ENCODE results near the gene DOK3. TPM values are rescaled to one million over a fixed set of nuclear protein-coding genes. Genes with fewer than 3 reads are reported as not detected.

The DOK3 gene
- polyA plus RNA-seq, 1 experiment, result 0.50 TPM

DNA sequence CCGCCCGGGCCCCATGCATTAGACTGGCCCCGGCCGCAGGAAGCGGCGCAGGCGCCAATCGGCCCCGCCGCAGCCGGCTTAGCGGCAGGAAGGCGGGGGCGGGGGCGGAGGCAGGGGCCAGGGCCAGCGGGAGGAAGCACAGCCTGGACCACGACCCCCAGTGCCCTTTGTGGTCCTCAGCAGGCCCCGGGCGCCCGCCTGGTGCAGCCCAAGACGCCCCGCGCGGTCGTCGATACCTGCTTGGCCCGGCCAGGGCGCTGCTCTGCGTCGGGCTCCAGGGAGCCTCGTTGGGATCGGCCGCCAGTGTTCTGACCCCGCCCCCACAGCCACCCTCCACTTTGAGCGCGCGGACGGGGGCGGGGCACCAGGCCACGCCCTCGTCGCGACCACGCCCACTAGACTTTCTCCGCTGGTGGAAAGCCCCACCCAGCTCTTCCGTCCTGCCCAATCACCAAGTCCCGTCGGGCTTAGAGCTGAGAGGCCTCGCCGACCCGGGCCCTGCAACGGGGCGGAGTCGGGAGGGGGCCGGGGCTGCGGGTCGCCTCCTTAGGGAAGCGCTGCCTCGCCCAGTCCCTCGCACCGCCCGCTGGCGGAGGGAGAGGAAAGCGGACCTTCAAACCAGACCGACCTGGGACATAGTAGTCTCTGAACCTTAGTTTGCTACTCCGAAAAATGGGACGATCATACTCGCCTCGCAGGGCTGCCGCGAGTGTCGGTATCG lies 12.2 kb downstream of the DOK3 start, which contains the start of gene PDLIM7:
Gene PDLIM7, minus strand, starts transcription at position 313 of the 721 bp plus-strand sequence. CDS start 1,092 bp downstream, outside the sequence.
- H3K4me3 ChIP-seq (ENCODE audit: low read depth, low read length), result peak within 1 kb of the TSS; percentile 95
- peak within 1 kb of the TSS; percentile 99 for H3K27ac ChIP-seq (ENCODE audit: low read depth, low read length)
- POLR2A ChIA-PET, result interaction anchor here (0.6 to 12.1 kb wide), 25 partner anchors 10 to 185 kb away, joined by 3 to 230 read pairs (median 4); partner anchors contain the start of genes B4GALT7, DBN1, DDX41 and FAM193B
- no peaks in the 10 kb centered on the region for H3K27me3 ChIP-seq (ENCODE audit: control insufficient read depth, insufficient read depth, low read length)
- peak; percentile 95 for DNase-seq (ENCODE audit: low read depth, low spot score)
- H3K9me3 ChIP-seq (ENCODE audit: control insufficient read depth, insufficient read depth, low read length), result no peaks in the 10 kb centered on the region; the same call in 1 of the 2 replicates
- TF ChIP-seq, protein P1, sequence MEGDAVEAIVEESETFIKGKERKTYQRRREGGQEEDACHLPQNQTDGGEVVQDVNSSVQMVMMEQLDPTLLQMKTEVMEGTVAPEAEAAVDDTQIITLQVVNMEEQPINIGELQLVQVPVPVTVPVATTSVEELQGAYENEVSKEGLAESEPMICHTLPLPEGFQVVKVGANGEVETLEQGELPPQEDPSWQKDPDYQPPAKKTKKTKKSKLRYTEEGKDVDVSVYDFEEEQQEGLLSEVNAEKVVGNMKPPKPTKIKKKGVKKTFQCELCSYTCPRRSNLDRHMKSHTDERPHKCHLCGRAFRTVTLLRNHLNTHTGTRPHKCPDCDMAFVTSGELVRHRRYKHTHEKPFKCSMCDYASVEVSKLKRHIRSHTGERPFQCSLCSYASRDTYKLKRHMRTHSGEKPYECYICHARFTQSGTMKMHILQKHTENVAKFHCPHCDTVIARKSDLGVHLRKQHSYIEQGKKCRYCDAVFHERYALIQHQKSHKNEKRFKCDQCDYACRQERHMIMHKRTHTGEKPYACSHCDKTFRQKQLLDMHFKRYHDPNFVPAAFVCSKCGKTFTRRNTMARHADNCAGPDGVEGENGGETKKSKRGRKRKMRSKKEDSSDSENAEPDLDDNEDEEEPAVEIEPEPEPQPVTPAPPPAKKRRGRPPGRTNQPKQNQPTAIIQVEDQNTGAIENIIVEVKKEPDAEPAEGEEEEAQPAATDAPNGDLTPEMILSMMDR (IDR thresholded peaks at IDR 0.05; ENCODE audit: low read depth, low read length), result peak; percentile 15; the same call in 1 of the 2 replicates
- CTCF ChIA-PET, result interaction anchor here (0.6 to 2.4 kb wide), 3 partner anchors 40 to 141 kb away, joined by 4 to 8 read pairs (median 4); no protein-coding TSS in a partner anchor

DNA sequence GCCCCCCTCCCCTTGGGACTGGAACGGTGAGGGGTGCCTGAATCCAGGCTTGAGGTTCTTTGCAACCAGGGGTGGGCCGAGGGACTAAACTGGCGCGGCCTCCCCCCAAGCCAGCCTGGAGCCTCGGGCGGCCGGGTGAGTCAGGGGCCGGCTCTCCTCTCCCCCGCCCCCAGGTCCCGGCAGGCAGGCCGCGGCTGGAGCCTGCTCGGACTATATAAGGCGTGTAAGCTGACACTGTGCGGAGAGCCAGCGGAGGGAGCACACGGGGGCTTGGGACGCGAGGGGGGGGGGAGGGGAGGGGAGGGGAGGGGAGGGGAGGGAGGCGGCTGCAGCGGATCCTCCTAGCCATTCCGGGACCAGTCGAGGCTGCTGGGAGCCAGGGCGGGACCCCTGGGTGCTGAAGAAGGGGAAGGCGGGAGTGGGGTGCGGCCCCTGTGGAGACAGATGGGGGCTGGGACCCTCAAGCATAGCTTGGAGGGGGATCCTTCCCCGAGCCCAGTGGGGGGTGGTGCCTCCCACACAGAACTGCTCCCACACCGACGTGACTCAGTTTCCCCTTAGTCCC lies 12.8 kb downstream of the DOK3 start:
- DNase-seq (ENCODE audit: low read depth, low spot score), result peak; percentile 92
- TF ChIP-seq, protein P1 (IDR thresholded peaks at IDR 0.05; ENCODE audit: low read depth, low read length), result no peak
- CTCF ChIA-PET, result interaction anchor here (0.6 to 2.4 kb wide), 4 partner anchors 40 to 140 kb away, joined by 4 to 10 read pairs (median 6); no protein-coding TSS in a partner anchor
- H3K9me3 ChIP-seq (ENCODE audit: control insufficient read depth, insufficient read depth, low read length), result no peaks in the 10 kb centered on the region; the same call in 1 of the 2 replicates
- no peaks in the 10 kb centered on the region for H3K27me3 ChIP-seq (ENCODE audit: control insufficient read depth, insufficient read depth, low read length)
- peak overlapping the region; percentile 99 for H3K27ac ChIP-seq (ENCODE audit: low read depth, low read length)
- POLR2A ChIA-PET, result interaction anchor here (0.9 to 12.1 kb wide), 20 partner anchors 10 to 118 kb away, joined by 3 to 230 read pairs (median 5); partner anchors contain the start of genes B4GALT7, DBN1, DDX41 and FAM193B
- H3K4me3 ChIP-seq (ENCODE audit: low read depth, low read length), result peak overlapping the region; percentile 95

- ChIA-PET CTCF (interaction anchor here (0.9 to 2.4 kb wide), 4 partner anchors 39 to 92 kb away, joined by 3 to 13 read pairs (median 8); no protein-coding TSS in a partner anchor), POLR2A (interaction anchor here (0.6 to 12.1 kb wide), 16 partner anchors 8 to 106 kb away, joined by 3 to 230 read pairs (median 4); partner anchors contain the start of genes B4GALT7, DBN1, DDX41 and PRR7)
- H3K27ac ChIP-seq (ENCODE audit: low read depth, low read length), result peak overlapping the region; percentile 99
- H3K4me3 ChIP-seq (ENCODE audit: low read depth, low read length), result peak overlapping the region; percentile 95
- no peaks in the 10 kb centered on the region for H3K27me3 ChIP-seq (ENCODE audit: control insufficient read depth, insufficient read depth, low read length)
- TF ChIP-seq, protein P1 (IDR thresholded peaks at IDR 0.05; ENCODE audit: low read depth, low read length), result peak; percentile 49
- H3K9me3 ChIP-seq (ENCODE audit: control insufficient read depth, insufficient read depth, low read length), result no peaks in the 10 kb centered on the region; the same call in 1 of the 2 replicates
- DNase-seq (ENCODE audit: low read depth, low spot score), result no peak
These were observed 13.4 kb downstream of the DOK3 start for GRCh38 chr5:177496070-177496726.

GRCh38 chr5:177495243-177496060 lies 14.2 kb downstream of the DOK3 start:
- H3K27me3 ChIP-seq (ENCODE audit: control insufficient read depth, insufficient read depth, low read length), result no peaks in the 10 kb centered on the region
- H3K27ac ChIP-seq (ENCODE audit: low read depth, low read length), result peak overlapping the region; percentile 99
- ChIA-PET CTCF (interaction anchor here (0.9 to 2.4 kb wide), 5 partner anchors 32 to 91 kb away, joined by 3 to 13 read pairs (median 6); no protein-coding TSS in a partner anchor), POLR2A (interaction anchor here (0.5 to 12.1 kb wide), 16 partner anchors 8 to 356 kb away, joined by 3 to 230 read pairs (median 5); partner anchors contain the start of genes DBN1, DDX41, PRR7 and TMED9)
- TF ChIP-seq, protein P1 (IDR thresholded peaks at IDR 0.05; ENCODE audit: low read depth, low read length), result no peak
- H3K4me3 ChIP-seq (ENCODE audit: low read depth, low read length), result peak overlapping the region; percentile 95
- no peaks in the 10 kb centered on the region; the same call in 1 of the 2 replicates for H3K9me3 ChIP-seq (ENCODE audit: control insufficient read depth, insufficient read depth, low read length)
- peak; percentile 85 for DNase-seq (ENCODE audit: low read depth, low spot score)

All from AG04450 (cell line).